ENCODE data around the gene F12.

Gene F12

GRCh38 chr5:177430972-177431316 is 21.6 kb upstream of the F12 start (continued):
- no peak for TF ChIP-seq ZNF350 (tag by site-specific recombination; IDR thresholded peaks at IDR 0.05)
- no peak for TF ChIP-seq ZFP37 (tag by site-specific recombination; IDR thresholded peaks at IDR 0.05)

GRCh38 chr5:177430140-177430951 is 21.0 kb upstream of the F12 start:
- Histone ChIP-seq H3K36me3 (ENCODE audit: control insufficient read depth in 2 of 2, insufficient read depth in 1 of 2, low read length in 2 of 2) (peaks cover 0 to 69% of the 10 kb centered on the region in 2 experiments; a peak in 1 of 3 replicates), H3K4me3 (ENCODE audit: low read depth, low read length) (no peak overlapping the region), H3K4me1 (ENCODE audit: control insufficient read depth, insufficient read depth, low read length) (no peaks in the 10 kb centered on the region), H3K9me3 (ENCODE audit: control insufficient read depth, insufficient read depth, low read depth, low read length) (no peaks in the 10 kb centered on the region), H3K27ac (ENCODE audit: extremely low read depth, low read depth, low read length) (no peak overlapping the region)
- POLR2A ChIA-PET = interaction anchor here (0.7 to 4.2 kb wide), 5 partner anchors 12 to 39 kb away, joined by 3 to 45 read pairs (median 7); no protein-coding TSS in a partner anchor
- CTCF ChIA-PET = interaction anchor here (0.7 to 1.2 kb wide), 3 partner anchors 14 to 40 kb away, joined by 3 read pairs; no protein-coding TSS in a partner anchor
- peak; percentile 82; the same call in 1 of the 2 replicates for TF ChIP-seq ZNF600 (tag by site-specific recombination; IDR thresholded peaks at IDR 0.05)
- TF ChIP-seq, protein P1, sequence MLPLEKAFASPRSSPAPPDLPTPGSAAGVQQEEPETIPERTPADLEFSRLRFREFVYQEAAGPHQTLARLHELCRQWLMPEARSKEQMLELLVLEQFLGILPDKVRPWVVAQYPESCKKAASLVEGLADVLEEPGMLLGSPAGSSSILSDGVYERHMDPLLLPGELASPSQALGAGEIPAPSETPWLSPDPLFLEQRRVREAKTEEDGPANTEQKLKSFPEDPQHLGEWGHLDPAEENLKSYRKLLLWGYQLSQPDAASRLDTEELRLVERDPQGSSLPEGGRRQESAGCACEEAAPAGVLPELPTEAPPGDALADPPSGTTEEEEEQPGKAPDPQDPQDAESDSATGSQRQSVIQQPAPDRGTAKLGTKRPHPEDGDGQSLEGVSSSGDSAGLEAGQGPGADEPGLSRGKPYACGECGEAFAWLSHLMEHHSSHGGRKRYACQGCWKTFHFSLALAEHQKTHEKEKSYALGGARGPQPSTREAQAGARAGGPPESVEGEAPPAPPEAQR (tag by site-specific recombination; IDR thresholded peaks at IDR 0.05) = no peak

GRCh38 chr5:177429248-177430040 is 20.1 kb upstream of the F12 start:
- ChIA-PET POLR2A (interaction anchor here (0.6 to 4.2 kb wide), 7 partner anchors 8 to 39 kb away, joined by 3 to 45 read pairs (median 7); no protein-coding TSS in a partner anchor), CTCF (interaction anchor here (0.7 to 4.3 kb wide), 5 partner anchors 13 to 40 kb away, joined by 3 to 29 read pairs (median 3); no protein-coding TSS in a partner anchor)
- H3K36me3 ChIP-seq (ENCODE audit: control insufficient read depth in 2 of 2, insufficient read depth in 1 of 2, low read length in 2 of 2) = peaks cover 0 to 60% of the 10 kb centered on the region in 2 experiments; a peak in 1 of 3 replicates
- H3K4me1 ChIP-seq (ENCODE audit: control insufficient read depth, insufficient read depth, low read length) = no peaks in the 10 kb centered on the region
- no peak overlapping the region for H3K27ac ChIP-seq (ENCODE audit: extremely low read depth, low read depth, low read length)
- no peaks in the 10 kb centered on the region for H3K9me3 ChIP-seq (ENCODE audit: control insufficient read depth, insufficient read depth, low read depth, low read length)
- no peak overlapping the region for H3K4me3 ChIP-seq (ENCODE audit: low read depth, low read length)
- TF ChIP-seq ZNF18 (tag by site-specific recombination; IDR thresholded peaks at IDR 0.05) (no peak), ZNF701 (tag by site-specific recombination; IDR thresholded peaks at IDR 0.05) (no peak), ZNF837 (tag by site-specific recombination; IDR thresholded peaks at IDR 0.05) (no peak), ZNF398 (tag by site-specific recombination; IDR thresholded peaks at IDR 0.05) (peak; percentile 90), MYNN (tag by site-specific recombination; IDR thresholded peaks at IDR 0.05; ENCODE audit: borderline replicate concordance) (no peak), GLI4 (tag by site-specific recombination; IDR thresholded peaks at IDR 0.05) (no peak), YY1 (tag by site-specific recombination; IDR thresholded peaks at IDR 0.05) (no peak), ZNF776 (tag by site-specific recombination; IDR thresholded peaks at IDR 0.05; ENCODE audit: borderline replicate concordance) (no peak), ZNF639 (tag by site-specific recombination; IDR thresholded peaks at IDR 0.05) (no peak), ZFHX2 (tag by site-specific recombination; conservative IDR thresholded peaks at IDR 0.05) (peak; percentile 95), ZNF354C (tag by site-specific recombination; IDR thresholded peaks at IDR 0.05; ENCODE audit: borderline replicate concordance, low read depth) (no peak), ZNF140 (tag by site-specific recombination; IDR thresholded peaks at IDR 0.05) (no peak), EGR2 (tag by site-specific recombination; IDR thresholded peaks at IDR 0.05; ENCODE audit: low read depth) (peak; percentile 97), SP2 (tag by site-specific recombination; IDR thresholded peaks at IDR 0.05) (0 out of 2 replicates have a peak, but pooled peaks have one; percentile 11), ZNF513 (tag by site-specific recombination; IDR thresholded peaks at IDR 0.05) (no peak), ATF2 (tag by site-specific recombination; IDR thresholded peaks at IDR 0.05; ENCODE audit: low read depth) (no peak), KLF8 (tag by site-specific recombination; IDR thresholded peaks at IDR 0.05) (no peak)

Measured in HEK293 (cell line).